COLO668 (cell line): ENCODE results near the gene PTPRH.

ENCODE experiments used
- DNase-seq: peaks from one replicate; lab custom pipeline; 2025; ENCODE audit not compliant: unreplicated experiment; lab: John Stamatoyannopoulos, UW

The PTPRH gene

GRCh38 chr19:55208880-55209692 is at the start of gene PTPRH:
Gene PTPRH, minus strand, starts transcription at chr19:55209501. Its CDS starts 68 bp downstream, at chr19:55209433.
- peak; percentile 67 for DNase-seq

- peak; percentile 54 for DNase-seq
Observed at GRCh38 chr19:55258476-55258827, 49.2 kb upstream of the PTPRH start.

- peak; percentile 31 for DNase-seq
Observed at GRCh38 chr19:55257461-55258420, 48.4 kb upstream of the PTPRH start.

- DNase-seq = peak; percentile 39
Observed at GRCh38 chr19:55256562-55257460, 47.5 kb upstream of the PTPRH start.

GRCh38 chr19:55255618-55256423 is 46.5 kb upstream of the PTPRH start:
- peak; percentile 53 for DNase-seq

GRCh38 chr19:55254625-55254977 is 45.3 kb upstream of the PTPRH start:
- peak; percentile 43 for DNase-seq

GRCh38 chr19:55253842-55254624 is 44.7 kb upstream of the PTPRH start:
- DNase-seq = peak; percentile 94

- DNase-seq = peak; percentile 15
Observed at GRCh38 chr19:55252760-55253663, 43.7 kb upstream of the PTPRH start.

- DNase-seq = peak; percentile 25
Observed at GRCh38 chr19:55251341-55252081, 42.2 kb upstream of the PTPRH start.

GRCh38 chr19:55250262-55251036 is 41.1 kb upstream of the PTPRH start:
- no peak for DNase-seq

GRCh38 chr19:55249841-55250240 is 40.5 kb upstream of the PTPRH start:
- no peak for DNase-seq

- no peak for DNase-seq
Observed at GRCh38 chr19:55248704-55249103, 39.4 kb upstream of the PTPRH start.

GRCh38 chr19:55248166-55248675 is 38.9 kb upstream of the PTPRH start:
- no peak for DNase-seq

GRCh38 chr19:55247621-55248099 is 38.4 kb upstream of the PTPRH start:
- peak; percentile 87 for DNase-seq

- no peak for DNase-seq
Observed at GRCh38 chr19:55246462-55247451, 37.5 kb upstream of the PTPRH start.
